GM21825 (cell line): ENCODE results near the gene THADA.

Source experiments
- ATAC-seq: cut with Tn5 transposase; IDR thresholded peaks from one replicate; pipeline ENCODE4 v1.9.1; 2021; ENCODE audit warnings: mild to moderate bottlenecking, moderate library complexity; ENCODE audit not compliant: unreplicated experiment

The THADA gene

DNA sequence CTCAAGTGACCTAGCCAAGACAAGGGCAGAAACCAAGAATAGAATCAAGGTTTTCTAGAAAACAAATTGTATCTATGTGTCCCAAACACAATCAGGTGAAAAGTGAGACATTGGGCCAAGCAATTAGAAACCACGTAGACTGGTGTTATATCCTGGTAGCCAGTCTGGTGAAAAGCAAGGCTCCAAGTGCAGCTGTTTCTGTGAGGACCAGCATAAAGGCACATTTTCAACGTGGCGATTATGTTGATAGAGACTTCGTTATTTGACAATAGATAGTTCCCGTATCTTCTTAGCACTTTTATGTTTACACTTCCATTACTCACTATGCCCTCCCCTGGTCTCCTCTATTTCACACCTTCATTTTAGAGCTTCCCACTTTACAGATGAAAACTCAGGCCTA is 266.2 kb downstream of the THADA start:
- no peak for ATAC-seq

DNA sequence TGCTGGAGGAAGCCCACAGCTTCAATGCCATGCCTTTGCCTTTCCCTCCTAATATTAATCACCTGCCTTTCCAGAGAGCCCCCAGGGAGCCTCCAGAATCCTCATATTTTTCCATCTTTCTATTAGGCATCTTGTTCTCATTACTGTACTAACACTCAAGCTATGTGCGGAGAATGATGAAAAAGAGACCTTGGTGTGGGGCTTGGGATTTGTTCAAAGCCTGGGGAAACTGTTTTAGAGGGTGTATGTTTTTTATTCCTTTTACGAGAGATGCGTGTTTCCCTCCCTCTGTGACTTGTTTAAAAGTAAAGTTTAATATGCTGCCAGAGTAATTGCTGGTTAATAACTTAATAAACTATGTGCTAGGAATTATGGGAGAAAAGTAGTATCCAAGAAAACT is 267.0 kb downstream of the THADA start:
- ATAC-seq = no peak

DNA sequence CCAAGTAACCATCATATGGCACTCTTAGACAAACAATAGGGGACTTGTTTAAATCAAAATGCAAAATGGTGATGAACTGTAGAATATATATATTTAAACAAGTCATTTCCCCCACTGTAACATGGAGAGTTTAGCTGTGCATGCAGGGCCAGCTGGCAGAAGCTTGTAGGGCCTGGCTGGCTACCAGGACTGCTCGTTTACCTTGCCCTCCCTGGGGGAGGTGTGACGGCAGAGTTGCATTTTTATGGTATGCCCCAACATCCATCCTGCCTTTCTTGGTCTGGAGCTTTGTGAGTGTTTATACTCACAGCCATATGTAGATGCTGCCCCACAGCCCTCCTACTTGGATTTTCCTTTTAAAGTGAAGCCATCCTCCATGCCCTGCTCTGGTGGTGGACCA is 267.7 kb downstream of the THADA start:
- no peak for ATAC-seq

DNA sequence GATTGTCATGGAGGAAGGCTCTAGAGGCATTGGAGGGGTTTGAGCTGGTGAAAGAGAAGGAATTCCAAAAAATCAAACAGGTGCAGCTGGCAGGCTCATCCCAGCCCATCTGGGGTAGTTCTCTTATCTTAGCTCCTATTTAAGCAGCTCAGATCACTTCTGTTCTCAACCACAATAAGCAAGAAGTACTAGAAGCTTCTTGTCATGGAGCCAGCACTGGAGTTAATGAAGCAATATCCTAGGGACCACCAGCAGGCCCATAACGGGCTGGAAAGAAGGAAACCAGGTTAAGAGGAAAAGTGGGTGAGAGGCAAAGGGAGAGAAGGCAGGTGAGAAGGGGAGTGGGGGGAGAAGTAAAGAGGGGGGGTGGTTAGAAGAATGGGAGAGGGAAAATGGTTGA is 268.7 kb downstream of the THADA start:
- no peak for ATAC-seq

DNA sequence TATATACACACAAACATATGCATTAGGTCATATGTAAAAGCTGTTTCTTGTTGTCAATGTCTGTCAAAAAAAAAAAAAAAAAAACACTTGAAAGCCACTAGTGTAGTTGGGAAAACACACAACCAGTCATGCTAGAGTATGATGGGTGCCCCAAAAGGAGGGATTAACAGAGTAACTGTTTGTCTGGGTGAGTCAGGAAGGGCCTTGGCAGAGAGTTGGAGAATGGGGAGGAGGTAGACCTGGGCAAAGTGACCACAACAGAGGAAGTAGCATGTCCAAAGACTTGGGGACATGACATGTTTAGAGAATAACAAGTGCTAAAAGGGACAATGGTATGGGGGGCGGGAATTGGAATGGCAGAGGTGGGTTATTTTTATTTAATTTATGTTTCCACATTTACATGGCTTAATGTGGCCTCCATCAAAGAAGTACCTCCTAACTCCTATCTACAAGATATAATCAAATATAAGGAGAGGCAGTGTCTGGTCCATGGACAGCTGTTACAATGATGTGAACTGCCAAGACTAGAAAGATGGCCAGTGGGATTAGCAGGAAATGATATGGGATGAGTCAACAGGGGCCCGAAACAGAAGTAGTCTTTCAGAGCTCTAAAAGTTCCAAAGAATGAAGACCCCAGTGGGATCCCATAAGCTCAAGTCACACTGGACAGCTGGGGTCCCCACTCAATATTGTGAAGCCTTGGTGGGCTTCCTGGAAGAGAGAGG is 269.6 kb downstream of the THADA start:
- no peak for ATAC-seq

DNA sequence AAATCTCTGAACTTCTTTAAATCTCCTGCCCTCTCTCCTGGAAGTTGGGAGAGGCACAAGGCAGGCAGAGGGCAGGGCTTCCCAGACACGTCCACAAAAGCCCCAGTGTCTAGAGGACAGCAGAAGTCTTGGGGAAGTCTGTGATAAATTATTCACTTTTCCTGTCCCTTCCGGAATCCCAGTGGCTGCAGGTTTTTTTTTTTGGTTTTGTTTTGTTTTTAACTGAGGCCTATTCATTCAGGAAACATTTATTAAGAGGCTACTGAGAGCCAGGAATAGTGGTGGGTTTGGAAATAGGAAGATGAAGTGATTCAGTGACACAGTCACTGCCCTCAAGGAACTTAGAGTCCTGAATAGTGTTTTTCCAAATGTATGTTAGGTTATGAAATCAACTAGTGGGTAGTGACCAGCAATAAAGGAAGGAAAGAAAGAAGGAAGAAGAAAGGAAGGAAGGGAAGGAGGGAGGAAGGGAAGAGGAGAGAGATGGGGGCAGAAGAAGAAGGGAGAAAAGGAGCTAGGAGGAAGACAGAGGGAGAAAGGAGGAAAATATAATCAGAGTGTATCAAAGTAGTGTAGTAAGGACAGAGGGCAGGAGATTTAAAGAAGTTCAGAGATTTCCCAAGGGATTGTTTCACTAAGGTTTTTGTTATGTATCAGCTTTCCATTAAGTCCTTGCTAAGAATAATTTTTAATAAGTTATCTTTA is 270.6 kb downstream of the THADA start:
- no peak for ATAC-seq

GRCh38 chr2:43324259-43325106 is 271.4 kb downstream of the THADA start:
- ATAC-seq = no peak

DNA sequence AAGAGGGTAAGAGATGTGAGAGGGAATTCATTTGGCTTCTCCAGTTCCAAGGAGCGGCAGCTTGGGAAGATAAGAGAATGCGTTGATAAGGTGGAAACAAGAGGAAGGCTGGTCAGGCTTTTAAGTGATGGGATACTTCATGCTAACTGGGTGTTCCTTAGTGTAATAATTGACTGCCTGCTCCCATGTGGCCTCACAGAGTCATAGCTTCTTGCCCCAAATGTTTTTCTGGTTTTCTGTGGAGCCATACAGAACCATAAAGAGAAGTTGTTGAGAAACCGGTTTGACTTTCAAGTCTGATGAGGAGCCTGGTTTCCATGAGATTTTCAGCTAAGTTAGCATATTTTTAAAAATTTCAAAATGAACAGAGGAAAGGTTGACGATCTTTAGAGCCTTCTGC is 272.0 kb downstream of the THADA start:
- ATAC-seq = no peak

- ATAC-seq = no peak
These were observed 274.4 kb downstream of the THADA start for GRCh38 chr2:43321446-43321845.

GRCh38 chr2:43319541-43319940 is 276.3 kb downstream of the THADA start:
- no peak for ATAC-seq

GRCh38 chr2:43318791-43319190 is 277.0 kb downstream of the THADA start:
- no peak for ATAC-seq

DNA sequence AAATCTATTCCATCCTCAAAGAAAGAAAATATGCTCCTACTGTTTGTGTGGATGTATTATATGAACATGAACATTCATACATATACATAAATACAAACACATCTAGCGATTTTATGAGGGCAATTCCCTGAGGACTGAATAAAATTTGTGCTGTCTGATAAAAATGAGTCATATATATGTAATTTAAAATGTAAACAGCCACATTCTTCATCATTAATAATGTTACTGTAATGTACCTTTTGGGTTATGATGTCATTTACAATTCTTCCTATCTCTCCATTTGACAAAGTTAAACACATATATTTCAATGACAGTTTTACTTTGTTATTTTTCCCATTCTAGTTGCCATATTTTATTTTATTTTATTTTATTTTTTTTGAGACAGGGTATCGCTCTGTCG is 278.2 kb downstream of the THADA start:
- ATAC-seq = no peak

DNA sequence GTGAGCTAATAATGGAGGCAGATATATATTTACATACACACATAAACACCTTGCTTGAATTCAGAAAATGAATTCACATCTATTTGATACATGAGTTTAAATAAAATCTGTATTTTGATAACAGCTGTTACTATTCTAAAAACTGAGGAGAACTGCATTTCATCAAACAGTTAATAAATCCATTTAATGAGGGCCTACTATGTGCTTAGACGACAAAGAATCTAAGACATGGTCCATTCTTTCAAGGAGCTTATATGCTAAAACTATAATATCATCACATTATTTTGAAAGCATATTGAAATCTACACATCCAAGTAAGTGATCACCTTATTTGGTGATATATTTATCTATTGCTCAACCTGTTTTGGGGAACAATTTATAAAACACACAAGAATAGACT is 278.6 kb downstream of the THADA start:
- ATAC-seq = no peak

- ATAC-seq = no peak
These were observed 280.4 kb downstream of the THADA start for GRCh38 chr2:43315482-43315881.

GRCh38 chr2:43314299-43314927 is 281.4 kb downstream of the THADA start:
- no peak for ATAC-seq

- no peak for ATAC-seq
These were observed 282.2 kb downstream of the THADA start for GRCh38 chr2:43313642-43314017.

DNA sequence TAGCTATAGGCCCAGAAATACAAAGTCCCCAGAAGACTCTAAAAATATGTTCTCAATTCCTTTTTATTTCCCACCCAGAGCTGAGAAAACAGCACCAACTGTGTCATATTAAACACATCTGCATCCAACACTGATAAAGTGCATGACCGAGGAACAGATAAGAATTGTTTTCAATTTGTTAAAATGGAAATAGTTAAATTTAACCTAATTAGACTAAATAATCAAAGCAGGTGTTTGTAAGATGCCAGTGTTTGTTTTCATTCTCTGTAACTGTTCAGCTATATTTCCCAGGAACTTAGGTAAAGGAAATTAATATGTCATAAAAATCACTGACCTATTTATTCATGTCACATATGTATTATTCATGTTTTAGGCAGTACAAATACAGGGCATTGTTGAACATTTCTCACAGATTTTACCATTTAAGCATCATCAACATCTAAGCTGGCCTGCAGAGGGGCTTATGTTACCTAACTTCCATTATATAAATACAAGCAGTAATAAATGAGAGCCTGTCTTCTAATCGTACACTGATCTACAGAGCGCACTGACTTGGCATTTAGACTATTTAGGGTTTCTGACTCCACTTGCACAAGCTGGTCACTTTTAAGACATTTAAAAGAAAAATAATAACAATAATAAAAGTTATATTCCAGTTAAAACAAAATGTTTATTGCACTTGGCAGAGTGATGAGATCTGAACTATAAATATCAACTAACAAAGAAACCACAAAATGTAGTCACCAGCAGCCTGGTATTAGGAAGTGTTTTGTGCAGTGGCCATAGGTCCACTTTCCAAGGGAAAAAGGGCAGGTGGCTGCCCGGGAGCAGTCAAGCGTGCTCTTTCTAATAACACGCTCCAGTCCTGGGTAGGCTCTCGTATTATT is 282.8 kb downstream of the THADA start:
- no peak for ATAC-seq

DNA sequence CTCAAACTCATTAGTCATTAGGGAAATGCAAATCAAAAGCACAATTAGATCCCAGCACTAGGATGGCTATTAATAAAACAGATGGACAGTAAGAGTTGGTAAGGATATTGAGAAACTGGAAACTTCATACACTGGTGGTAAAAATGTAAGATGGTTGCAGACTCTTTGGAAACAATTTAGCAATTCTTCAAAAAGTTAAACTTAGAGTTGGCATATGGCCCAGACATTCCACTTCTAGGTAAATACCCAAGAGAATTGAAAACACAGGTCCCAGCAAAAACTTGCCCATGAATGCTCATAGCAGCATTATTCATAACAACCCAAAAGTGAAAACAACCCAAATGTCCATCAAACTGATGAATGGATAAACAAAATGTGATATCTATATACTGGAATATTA is 284.6 kb downstream of the THADA start:
- ATAC-seq = no peak

GRCh38 chr2:43309935-43310334 is 285.9 kb downstream of the THADA start:
- no peak for ATAC-seq

- no peak for ATAC-seq
These were observed 287.9 kb downstream of the THADA start for GRCh38 chr2:43307973-43308372.
